Stimulated activated CD4-positive, alpha-beta T cell treated with anti-CD3 and anti-CD28 coated beads, Interleukin-15, amount 100 ng/mL, for 24 hours (primary cell): ENCODE measurements around the gene RGL2.
"Not testable (repeated sequence)": the region's sequence is repeated elsewhere in the genome, so short reads cannot be mapped to it uniquely, and the experiment has no call there.

Source experiments
- DNase-seq: peaks from one replicate; pipeline ENCODE4 v3.0.0-alpha.2; 2020

Gene RGL2, protein sequence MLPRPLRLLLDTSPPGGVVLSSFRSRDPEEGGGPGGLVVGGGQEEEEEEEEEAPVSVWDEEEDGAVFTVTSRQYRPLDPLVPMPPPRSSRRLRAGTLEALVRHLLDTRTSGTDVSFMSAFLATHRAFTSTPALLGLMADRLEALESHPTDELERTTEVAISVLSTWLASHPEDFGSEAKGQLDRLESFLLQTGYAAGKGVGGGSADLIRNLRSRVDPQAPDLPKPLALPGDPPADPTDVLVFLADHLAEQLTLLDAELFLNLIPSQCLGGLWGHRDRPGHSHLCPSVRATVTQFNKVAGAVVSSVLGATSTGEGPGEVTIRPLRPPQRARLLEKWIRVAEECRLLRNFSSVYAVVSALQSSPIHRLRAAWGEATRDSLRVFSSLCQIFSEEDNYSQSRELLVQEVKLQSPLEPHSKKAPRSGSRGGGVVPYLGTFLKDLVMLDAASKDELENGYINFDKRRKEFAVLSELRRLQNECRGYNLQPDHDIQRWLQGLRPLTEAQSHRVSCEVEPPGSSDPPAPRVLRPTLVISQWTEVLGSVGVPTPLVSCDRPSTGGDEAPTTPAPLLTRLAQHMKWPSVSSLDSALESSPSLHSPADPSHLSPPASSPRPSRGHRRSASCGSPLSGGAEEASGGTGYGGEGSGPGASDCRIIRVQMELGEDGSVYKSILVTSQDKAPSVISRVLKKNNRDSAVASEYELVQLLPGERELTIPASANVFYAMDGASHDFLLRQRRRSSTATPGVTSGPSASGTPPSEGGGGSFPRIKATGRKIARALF

GRCh38 chr6:33298773-33299236, at the start of gene RGL2:
Gene RGL2, minus strand, starts transcription at chr6:33298942. Its CDS starts 332 bp downstream, at chr6:33298610.
- DNase-seq, result peak; percentile 71

DNA sequence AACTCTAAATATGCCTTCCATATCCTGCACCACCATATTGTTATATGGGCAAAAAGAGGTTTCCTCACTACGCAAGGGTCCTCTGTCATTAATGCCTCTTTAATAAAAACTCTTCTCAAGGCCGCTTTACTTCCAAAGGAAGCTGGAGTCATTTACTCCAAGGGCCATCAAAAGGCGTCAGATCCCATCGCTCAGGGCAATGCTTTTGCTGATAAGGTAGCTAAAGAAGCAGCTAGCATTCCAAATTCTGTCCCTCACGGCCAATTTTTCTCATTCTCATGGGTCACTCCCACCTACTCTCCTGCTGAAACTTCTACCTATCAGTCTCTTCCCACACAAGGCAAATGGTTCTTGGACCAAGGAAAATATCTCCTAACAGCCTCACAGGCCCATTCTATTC, 49.1 kb upstream of the RGL2 start:
- DNase-seq, result no peak

- DNase-seq, result not testable (repeated sequence)
These were observed 48.2 kb upstream of the RGL2 start for GRCh38 chr6:33346972-33347371.

DNA sequence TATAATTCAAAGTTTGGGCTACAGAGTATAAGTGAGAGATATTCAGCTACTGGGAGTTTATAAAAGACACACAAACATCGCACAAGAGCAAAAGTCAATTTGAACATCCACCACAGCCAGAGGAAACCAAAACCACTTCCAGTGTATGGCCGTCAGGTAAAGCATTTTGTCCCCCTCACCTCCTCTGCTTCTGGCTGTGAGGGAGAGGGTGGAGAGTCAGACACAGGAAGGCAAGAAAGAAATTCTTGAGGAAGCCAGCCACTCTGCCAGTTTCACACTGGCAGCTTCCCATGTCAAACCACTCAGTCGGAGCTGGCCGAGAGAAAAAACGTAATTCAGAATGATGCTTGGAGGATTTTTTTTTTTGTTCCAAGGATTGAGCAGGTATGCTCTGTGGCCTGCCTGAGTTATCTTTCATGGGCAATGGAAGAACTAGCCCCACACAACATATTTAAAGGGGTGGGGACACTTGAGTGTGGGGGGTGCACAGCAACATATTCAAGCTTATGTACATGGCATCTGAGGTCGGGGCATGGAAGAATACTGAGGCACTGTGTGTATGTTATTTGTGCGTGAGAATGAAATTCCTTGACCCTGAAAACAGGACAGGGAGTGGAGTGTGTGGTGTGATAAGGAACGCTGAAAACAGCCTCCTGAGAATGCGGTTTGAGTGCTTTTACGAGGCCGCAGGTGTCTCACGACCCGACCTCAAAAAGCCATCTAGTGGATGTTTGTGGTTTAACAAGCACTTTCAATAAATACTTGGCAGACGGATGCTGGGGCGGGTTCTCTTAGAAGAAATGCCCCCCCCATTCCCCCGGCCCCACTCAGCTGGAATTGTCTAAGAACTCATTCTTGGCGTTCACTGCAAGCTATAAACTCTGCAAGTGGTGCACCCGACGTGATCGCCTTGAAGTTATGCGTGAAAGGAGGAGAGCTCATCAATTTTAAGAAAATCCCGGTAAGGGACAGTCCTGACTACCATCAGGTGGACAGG, 46.3 kb upstream of the RGL2 start:
- DNase-seq, result peak; percentile 69

GRCh38 chr6:33343953-33344611, 45.3 kb upstream of the RGL2 start:
- DNase-seq, result peak; percentile 29

DNA sequence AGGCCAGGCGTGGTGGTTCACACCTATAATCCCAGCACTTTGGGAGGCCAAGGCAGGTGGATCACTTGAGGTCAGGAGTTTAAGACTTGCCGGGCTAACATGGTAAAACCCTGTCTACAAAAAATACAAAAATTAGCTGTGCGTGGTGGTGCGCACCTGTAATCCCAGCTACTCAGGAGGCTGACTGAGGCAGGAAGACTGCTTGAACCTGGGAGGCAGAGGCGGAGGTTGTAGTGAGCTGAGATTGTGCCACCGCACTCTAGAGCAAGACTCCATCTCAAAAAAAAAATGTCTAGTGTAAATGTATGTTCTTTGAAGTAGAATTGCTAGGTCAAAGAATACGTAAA, 44.8 kb upstream of the RGL2 start:
- DNase-seq, result peak; percentile 11

DNA sequence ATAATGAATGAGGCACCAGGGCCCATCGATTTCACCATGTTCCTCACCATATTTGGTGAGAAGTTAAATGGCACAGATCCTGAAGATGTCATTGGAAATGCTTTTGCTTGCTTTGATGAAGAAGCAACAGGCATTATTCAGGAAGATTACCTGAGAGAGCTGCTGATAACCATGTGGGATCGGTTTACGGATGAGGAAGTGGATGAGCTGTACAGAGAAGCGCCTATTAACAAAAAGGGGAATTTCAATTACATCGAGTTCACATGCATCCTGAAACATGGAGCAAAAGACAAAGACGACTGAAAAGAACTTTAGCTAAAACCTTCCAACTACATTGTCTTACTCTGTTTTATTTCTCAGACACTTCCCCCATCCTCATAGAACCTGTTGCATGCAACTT, 40.5 kb upstream of the RGL2 start:
- no peak for DNase-seq

DNA sequence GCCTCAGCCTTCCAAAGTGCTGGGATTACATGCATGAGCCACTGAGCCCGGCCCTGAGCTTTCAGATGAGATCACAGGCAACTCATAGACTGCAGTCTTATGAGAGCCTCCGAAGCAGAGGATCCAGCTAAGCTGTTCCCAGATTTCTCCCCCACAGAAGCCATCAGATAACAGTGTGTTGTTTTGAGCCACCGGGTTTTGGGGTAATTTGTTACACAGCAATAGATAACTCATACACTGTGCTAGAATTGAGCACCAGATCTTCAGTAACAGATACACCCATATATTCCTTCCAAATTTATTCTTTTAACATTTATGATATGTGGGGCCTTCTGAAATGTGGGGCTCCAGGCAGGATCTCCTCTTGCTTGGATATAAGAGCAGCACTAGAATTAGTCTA, 37.8 kb upstream of the RGL2 start:
- no peak for DNase-seq

GRCh38 chr6:33335916-33336315, 37.2 kb upstream of the RGL2 start:
- DNase-seq, result no peak

- DNase-seq, result no peak
These were observed 34.9 kb upstream of the RGL2 start for GRCh38 chr6:33333666-33334065.

DNA sequence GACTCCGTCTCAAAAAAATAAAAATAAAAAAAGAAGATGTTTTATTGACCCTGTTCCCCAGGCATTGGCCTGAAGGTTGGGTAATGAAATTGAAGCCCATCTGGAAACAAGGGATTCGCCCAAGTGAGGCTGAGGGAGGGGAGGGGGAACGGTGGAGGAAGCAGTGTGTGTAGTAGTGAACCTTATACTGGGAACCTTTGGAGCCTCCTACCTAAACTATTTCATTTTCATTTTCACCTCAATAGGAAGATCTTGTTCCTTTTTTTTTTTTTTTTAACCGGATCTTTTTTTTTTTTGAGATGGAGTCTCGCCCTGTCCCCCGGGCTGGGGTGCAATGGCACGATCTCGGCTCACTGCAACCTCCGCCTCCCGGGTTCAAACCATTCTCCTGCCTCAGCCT, 32.0 kb upstream of the RGL2 start:
- no peak for DNase-seq

DNA sequence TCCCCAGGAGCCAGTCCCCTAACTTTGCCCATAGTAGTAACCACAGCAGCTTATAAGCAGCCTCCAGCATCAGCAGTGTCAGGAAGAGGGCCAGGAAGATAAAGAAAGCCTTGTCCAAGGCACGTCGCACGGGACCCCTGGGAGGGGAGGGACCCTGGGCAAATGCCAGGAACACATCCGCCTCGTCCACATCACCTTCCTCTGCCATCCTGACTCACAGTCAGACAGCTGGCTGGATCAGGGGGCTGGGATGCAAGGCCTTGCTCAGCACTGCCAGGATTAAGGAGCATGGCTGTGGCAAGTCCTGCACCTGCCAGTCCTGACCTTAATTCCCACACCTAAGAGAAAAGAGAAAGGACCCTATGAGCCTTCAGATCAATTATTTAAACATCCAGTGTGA, 30.3 kb upstream of the RGL2 start:
- DNase-seq, result no peak

- DNase-seq, result no peak
These were observed 25.4 kb upstream of the RGL2 start for GRCh38 chr6:33324125-33324524.

DNA sequence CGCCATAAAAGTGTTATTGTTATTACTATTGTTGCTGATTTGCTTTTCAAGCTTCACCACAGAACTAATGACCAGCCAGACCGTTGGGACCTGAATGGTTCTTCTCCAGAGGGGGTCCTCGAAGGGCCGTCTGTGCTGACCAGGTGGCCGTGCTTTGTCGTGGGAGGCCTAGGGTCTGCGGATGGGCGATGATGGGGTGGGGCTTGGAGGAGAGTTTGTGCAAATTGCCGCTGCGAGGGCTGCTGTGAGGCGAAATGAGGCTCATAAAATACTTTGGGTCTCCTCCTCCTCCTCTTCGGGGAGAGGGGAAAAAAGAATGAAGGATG, 24.8 kb upstream of the RGL2 start:
- no peak for DNase-seq

GRCh38 chr6:33321227-33321626, 22.5 kb upstream of the RGL2 start:
- DNase-seq, result no peak

DNA sequence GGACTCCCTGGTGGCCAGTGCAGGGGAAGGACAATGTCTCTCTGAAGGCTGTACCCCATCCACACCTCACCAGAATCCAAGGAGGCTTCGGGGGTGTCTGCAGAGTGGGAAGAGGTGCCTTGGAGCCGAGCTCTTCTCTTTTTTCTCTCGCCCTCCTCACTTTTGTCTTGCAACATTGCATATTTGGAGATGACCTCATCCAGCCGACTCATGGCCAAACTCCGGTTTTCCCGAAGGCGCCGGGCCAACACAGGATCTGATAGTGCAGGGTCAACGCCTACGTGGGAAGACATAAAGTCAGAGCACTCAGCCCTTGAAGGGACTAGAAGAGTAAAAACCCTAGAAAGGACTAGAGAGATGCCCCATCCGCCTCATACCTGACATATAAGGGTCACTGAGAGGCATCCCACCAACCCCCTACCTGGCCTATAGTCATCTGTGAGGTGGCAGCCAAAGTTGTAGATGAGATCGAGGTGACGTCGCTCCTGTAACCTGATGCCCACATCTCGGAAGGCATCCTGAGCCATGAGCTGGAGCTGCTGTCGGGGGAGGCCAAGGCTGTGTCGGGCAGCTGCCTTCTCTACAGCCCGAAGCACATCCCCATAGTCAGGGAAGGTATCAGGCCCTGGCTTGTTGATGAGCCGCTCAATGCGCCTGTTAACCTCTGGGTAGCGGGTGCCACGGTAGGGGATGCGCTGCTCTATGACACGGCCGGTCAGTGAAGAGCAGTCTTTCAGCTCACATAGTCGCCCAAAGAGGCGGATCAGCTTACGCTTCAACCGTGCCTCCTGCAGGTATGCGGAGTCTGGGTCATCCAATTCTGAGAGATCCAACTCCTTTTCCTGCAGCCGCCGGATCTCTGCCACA, 21.8 kb upstream of the RGL2 start:
- DNase-seq, result no peak

DNA sequence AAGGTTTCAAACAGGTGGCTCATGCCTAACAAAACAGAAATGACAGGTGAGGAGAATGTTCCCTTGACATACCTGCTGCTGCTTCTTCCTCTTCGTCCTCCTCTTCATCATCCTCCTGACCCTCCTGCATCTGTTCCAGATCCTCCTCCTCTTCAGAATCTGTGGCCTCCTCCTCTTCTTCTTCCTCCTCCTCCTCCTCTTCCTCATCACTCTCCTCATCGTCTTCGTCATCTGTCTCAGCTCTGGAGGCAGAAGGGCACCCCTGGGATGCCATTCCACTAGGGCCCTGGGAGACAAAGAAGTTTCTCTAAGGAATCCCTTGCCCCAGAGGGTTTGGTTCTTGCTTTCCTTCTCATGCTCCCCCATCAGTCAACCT, 21.2 kb upstream of the RGL2 start:
- DNase-seq, result no peak

- no peak for DNase-seq
These were observed 19.8 kb upstream of the RGL2 start for GRCh38 chr6:33318426-33319073.

DNA sequence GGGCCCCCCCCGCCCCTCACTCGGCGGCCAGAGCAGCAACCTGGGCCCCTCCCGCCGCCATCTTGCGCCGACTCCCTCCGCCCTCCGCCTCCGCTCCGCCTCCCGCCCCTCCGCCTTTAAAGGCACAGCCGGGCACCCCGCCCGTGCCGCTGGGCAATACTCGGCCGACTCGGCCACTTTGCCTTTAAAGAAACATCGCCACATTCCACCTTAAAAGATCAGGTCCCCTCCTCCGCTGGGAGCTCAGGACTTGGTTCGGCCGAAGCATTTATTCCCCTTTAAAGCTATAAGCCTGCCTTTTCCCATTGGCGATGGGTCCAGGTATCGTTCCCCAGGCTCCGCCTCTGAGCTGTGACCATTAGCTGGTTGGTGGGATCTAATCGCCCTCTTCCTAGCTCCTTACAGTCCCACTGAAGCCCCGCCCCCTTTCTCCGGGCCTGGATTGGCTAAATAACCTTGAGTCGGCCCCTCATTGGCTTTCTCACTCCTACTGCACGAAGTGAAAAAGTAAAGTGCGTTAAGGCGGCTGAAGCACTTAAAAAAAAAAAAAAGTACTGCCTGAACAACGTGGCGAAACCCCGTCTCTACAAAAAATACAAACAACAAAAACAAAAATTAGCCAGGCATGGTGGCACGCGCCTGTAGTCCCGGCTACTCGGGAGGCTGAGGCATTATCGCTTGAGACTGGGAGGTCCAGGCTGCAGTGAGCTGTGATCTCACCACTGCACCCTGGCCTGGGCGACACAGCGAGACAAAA, 19.1 kb upstream of the RGL2 start, which contains the start of gene ZBTB22:
ZBTB22 (minus strand) TSS at position 76 of the 757 bp plus-strand sequence. CDS start 828 bp downstream, outside the sequence.
- DNase-seq, result peak; percentile 98

DNA sequence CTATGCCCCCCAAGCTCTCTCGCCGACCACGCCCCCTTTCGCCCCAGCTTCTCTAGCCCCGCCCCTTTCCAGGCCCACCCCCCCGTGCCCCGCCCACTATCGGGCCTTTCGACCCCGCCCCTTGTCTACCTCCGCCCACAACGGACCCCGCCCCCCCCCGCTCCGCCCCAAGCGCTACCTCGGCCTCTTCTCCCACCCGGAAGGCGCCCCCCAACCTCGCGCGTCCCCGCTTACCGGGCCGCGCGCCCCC, 18.6 kb upstream of the RGL2 start:
- no peak for DNase-seq
